ENCODE data around the gene TSEN34.
"Not testable (repeated sequence)": the region's sequence is repeated elsewhere in the genome, so short reads cannot be mapped to it uniquely, and the experiment has no call there.

TSEN34 gene

GRCh38 chr19:54207983-54208783, 17.1 kb downstream of the TSEN34 start:
- H3K4me1 ChIP-seq (ENCODE audit: control insufficient read depth, insufficient read depth, low read length), result peaks cover 62% of the 10 kb centered on the region
- H3K4me3 ChIP-seq (ENCODE audit: low read length), result no peak overlapping the region
- no peaks in the 10 kb centered on the region for H3K27me3 ChIP-seq (ENCODE audit: control insufficient read depth, insufficient read depth, low read length)
- peaks cover 16% of the 10 kb centered on the region for H3K36me3 ChIP-seq (ENCODE audit: control insufficient read depth, insufficient read depth, low read length)
- no peak overlapping the region for H3K9ac ChIP-seq (ENCODE audit: low read length)
- no peaks in the 10 kb centered on the region for H3K9me3 ChIP-seq (ENCODE audit: control insufficient read depth, low read length)

- no peaks in the 10 kb centered on the region for H3K9me3 ChIP-seq (ENCODE audit: control insufficient read depth, low read length)
- H3K4me1 ChIP-seq (ENCODE audit: control insufficient read depth, insufficient read depth, low read length), result peaks cover 57% of the 10 kb centered on the region
- no peak overlapping the region for H3K4me3 ChIP-seq (ENCODE audit: low read length)
- no peaks in the 10 kb centered on the region for H3K27me3 ChIP-seq (ENCODE audit: control insufficient read depth, insufficient read depth, low read length)
- H3K9ac ChIP-seq (ENCODE audit: low read length), result no peak overlapping the region
- H3K36me3 ChIP-seq (ENCODE audit: control insufficient read depth, insufficient read depth, low read length), result peaks cover 15% of the 10 kb centered on the region
Measured at GRCh38 chr19:54208784-54209057, 17.6 kb downstream of the TSEN34 start.

GRCh38 chr19:54209058-54209810, 18.1 kb downstream of the TSEN34 start:
- no peaks in the 10 kb centered on the region for H3K27me3 ChIP-seq (ENCODE audit: control insufficient read depth, insufficient read depth, low read length)

GRCh38 chr19:54209811-54210494, 18.8 kb downstream of the TSEN34 start:
- H3K9ac ChIP-seq (ENCODE audit: low read length), result peak overlapping the region; percentile 42
- H3K36me3 ChIP-seq (ENCODE audit: control insufficient read depth, insufficient read depth, low read length), result peaks cover 9% of the 10 kb centered on the region
- no peaks in the 10 kb centered on the region for H3K9me3 ChIP-seq (ENCODE audit: control insufficient read depth, low read length)
- H3K4me3 ChIP-seq (ENCODE audit: low read length), result no peak overlapping the region
- H3K27me3 ChIP-seq (ENCODE audit: control insufficient read depth, insufficient read depth, low read length), result no peaks in the 10 kb centered on the region
- H3K4me1 ChIP-seq (ENCODE audit: control insufficient read depth, insufficient read depth, low read length), result peaks cover 46% of the 10 kb centered on the region

More at GRCh38 chr19:54209058-54209810, 18.1 kb downstream of the TSEN34 start:
- Histone ChIP-seq H3K9me3 (ENCODE audit: control insufficient read depth, low read length) (no peaks in the 10 kb centered on the region), H3K36me3 (ENCODE audit: control insufficient read depth, insufficient read depth, low read length) (peaks cover 13% of the 10 kb centered on the region), H3K4me3 (ENCODE audit: low read length) (no peak overlapping the region), H3K4me1 (ENCODE audit: control insufficient read depth, insufficient read depth, low read length) (peaks cover 54% of the 10 kb centered on the region), H3K9ac (ENCODE audit: low read length) (peak overlapping the region; percentile 42)

GRCh38 chr19:54211235-54211634, 20.1 kb downstream of the TSEN34 start:
- H3K4me3 ChIP-seq (ENCODE audit: low read length), result no peak overlapping the region
- no peaks in the 10 kb centered on the region for H3K27me3 ChIP-seq (ENCODE audit: control insufficient read depth, insufficient read depth, low read length)
- H3K9me3 ChIP-seq (ENCODE audit: control insufficient read depth, low read length), result no peaks in the 10 kb centered on the region
- H3K4me1 ChIP-seq (ENCODE audit: control insufficient read depth, insufficient read depth, low read length), result peaks cover 43% of the 10 kb centered on the region
- peaks cover 9% of the 10 kb centered on the region for H3K36me3 ChIP-seq (ENCODE audit: control insufficient read depth, insufficient read depth, low read length)
- peak overlapping the region; percentile 8 for H3K9ac ChIP-seq (ENCODE audit: low read length)

GRCh38 chr19:54214217-54214616, 23.1 kb downstream of the TSEN34 start:
- not testable (repeated sequence) for H3K9ac ChIP-seq (ENCODE audit: low read length); H3K27me3 ChIP-seq (ENCODE audit: control insufficient read depth, insufficient read depth, low read length); H3K9me3 ChIP-seq (ENCODE audit: control insufficient read depth, low read length); H3K36me3 ChIP-seq (ENCODE audit: control insufficient read depth, insufficient read depth, low read length); H3K4me3 ChIP-seq (ENCODE audit: low read length)
- peaks cover 21% of the 10 kb centered on the region for H3K4me1 ChIP-seq (ENCODE audit: control insufficient read depth, insufficient read depth, low read length)

GRCh38 chr19:54214734-54215133, 23.6 kb downstream of the TSEN34 start:
- not testable (repeated sequence) for H3K9ac ChIP-seq (ENCODE audit: low read length); H3K9me3 ChIP-seq (ENCODE audit: control insufficient read depth, low read length); H3K27me3 ChIP-seq (ENCODE audit: control insufficient read depth, insufficient read depth, low read length); H3K4me3 ChIP-seq (ENCODE audit: low read length); H3K36me3 ChIP-seq (ENCODE audit: control insufficient read depth, insufficient read depth, low read length)
- peaks cover 16% of the 10 kb centered on the region for H3K4me1 ChIP-seq (ENCODE audit: control insufficient read depth, insufficient read depth, low read length)

- no peaks in the 10 kb centered on the region for H3K27me3 ChIP-seq (ENCODE audit: control insufficient read depth, insufficient read depth, low read length)
- H3K4me3 ChIP-seq (ENCODE audit: low read length), result no peak overlapping the region
- no peaks in the 10 kb centered on the region for H3K36me3 ChIP-seq (ENCODE audit: control insufficient read depth, insufficient read depth, low read length)
- H3K4me1 ChIP-seq (ENCODE audit: control insufficient read depth, insufficient read depth, low read length), result no peaks in the 10 kb centered on the region
- H3K9ac ChIP-seq (ENCODE audit: low read length), result no peak overlapping the region
- no peaks in the 10 kb centered on the region for H3K9me3 ChIP-seq (ENCODE audit: control insufficient read depth, low read length)
Measured at GRCh38 chr19:54216869-54217268, 25.8 kb downstream of the TSEN34 start.

- H3K4me3 ChIP-seq (ENCODE audit: low read length); H3K9me3 ChIP-seq (ENCODE audit: control insufficient read depth, low read length); H3K9ac ChIP-seq (ENCODE audit: low read length); H3K36me3 ChIP-seq (ENCODE audit: control insufficient read depth, insufficient read depth, low read length); H3K27me3 ChIP-seq (ENCODE audit: control insufficient read depth, insufficient read depth, low read length); H3K4me1 ChIP-seq (ENCODE audit: control insufficient read depth, insufficient read depth, low read length): not testable (repeated sequence)
Measured at GRCh38 chr19:54217517-54218247, 26.6 kb downstream of the TSEN34 start.

- peaks cover 5% of the 10 kb centered on the region for H3K27me3 ChIP-seq (ENCODE audit: control insufficient read depth, insufficient read depth, low read length)
- no peaks in the 10 kb centered on the region for H3K4me1 ChIP-seq (ENCODE audit: control insufficient read depth, insufficient read depth, low read length)
- H3K36me3 ChIP-seq (ENCODE audit: control insufficient read depth, insufficient read depth, low read length), result no peaks in the 10 kb centered on the region
Measured at GRCh38 chr19:54218259-54218658, 27.2 kb downstream of the TSEN34 start.

GRCh38 chr19:54218960-54219661, 28.0 kb downstream of the TSEN34 start:
- H3K4me1 ChIP-seq (ENCODE audit: control insufficient read depth, insufficient read depth, low read length), result no peaks in the 10 kb centered on the region
- no peak overlapping the region for H3K9ac ChIP-seq (ENCODE audit: low read length)
- H3K36me3 ChIP-seq (ENCODE audit: control insufficient read depth, insufficient read depth, low read length), result no peaks in the 10 kb centered on the region
- no peak overlapping the region for H3K4me3 ChIP-seq (ENCODE audit: low read length)
- H3K27me3 ChIP-seq (ENCODE audit: control insufficient read depth, insufficient read depth, low read length), result peaks cover 5% of the 10 kb centered on the region
- no peaks in the 10 kb centered on the region for H3K9me3 ChIP-seq (ENCODE audit: control insufficient read depth, low read length)

More at GRCh38 chr19:54218259-54218658, 27.2 kb downstream of the TSEN34 start:
- no peaks in the 10 kb centered on the region for H3K9me3 ChIP-seq (ENCODE audit: control insufficient read depth, low read length)
- no peak overlapping the region for H3K9ac ChIP-seq (ENCODE audit: low read length)
- no peak overlapping the region for H3K4me3 ChIP-seq (ENCODE audit: low read length)
